Activated CD8-positive, alpha-beta memory T cell treated with anti-CD3 and anti-CD28 coated beads for 1 hour (primary cell): ENCODE data around the gene CD2AP.
"Not testable (repeated sequence)": the region's sequence is repeated elsewhere in the genome, so short reads cannot be mapped to it uniquely, and the experiment has no call there.

Experiments used
- DNase-seq, 2 donors: peaks; one replicate each; pipeline ENCODE4 v3.0.0-alpha.2; 2020; ENCODE audit warnings: low read depth in 1 of 2; ENCODE audit errors: extremely low read depth in 1 of 2

The CD2AP gene

DNA sequence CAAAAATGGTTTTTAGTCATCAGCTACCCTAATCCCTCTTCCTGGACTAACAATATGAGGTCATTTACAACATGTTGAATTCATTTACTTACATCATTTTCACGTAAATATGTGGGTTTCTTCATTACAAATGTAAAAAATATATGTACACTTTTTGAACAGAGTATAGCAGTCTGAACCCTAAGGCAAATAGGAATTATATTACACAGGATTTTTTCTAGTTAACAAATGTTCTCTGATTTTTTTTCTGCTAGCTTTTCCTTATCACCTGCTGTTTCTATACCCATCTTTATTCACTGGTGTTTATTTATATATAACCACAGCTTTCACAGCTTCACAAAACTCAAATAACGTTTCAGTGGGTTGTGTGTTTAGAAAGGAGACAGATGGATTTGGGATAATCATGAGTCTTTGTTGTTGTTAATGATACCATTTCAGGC is 21.0 kb upstream of the CD2AP start:
- DNase-seq: no peak

DNA sequence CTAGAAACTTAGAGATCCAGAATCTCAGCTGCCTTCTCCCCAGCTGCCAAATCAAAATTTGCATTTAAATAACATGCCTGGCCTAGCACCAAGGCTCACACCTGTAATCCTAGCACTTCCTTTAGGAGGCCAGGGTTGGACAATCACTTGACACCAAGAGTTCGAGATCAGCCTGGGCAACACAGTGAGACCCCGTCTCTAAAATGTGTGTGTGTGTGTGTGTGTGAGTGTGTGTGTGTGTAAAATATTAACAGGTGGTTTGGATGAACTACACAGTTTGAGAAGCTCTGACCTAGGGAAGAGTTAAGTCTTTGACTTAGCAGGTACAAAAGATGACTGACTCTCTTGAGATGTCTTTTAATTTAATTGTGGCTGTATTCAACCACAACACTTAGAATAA is 20.2 kb upstream of the CD2AP start:
- no peak for DNase-seq

DNA sequence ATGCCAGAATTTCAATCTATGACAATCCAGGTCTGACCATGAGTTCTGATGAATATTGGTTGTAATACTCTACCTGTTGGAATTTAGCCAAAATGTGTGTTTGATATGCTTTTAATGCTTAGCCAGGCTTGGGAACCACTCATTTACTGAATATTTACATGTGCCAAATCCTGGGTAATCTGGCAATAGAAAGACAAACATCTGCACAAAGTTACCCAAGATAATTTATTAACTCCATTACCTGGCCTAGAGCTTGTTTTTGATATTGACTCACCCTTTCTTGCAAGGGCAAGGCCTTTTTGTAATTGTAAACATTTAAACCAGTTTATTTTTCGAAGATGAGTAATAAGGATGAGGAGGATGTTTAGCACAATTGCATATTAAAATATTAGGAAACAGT is 13.5 kb upstream of the CD2AP start:
- DNase-seq: no peak

DNA sequence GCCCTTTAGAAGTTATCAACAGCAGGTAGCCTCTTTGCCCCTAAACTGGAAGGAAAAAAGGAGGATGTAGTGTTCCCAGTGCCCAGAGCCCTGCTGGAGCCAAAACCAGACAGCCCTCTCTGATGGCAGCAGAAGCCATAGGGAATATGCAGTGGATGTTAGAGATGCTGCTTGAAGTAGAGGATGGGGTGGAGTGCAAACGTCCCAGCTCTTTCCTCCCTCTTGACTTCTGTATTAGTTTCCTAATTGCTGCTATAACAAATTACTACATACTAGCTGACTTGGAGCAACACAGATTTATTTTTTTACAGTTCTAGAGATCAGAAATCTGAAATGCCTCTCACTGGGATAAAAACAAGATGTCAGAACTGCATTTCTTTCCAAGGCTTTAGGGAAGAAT is 12.5 kb upstream of the CD2AP start:
- no peak for DNase-seq

DNA sequence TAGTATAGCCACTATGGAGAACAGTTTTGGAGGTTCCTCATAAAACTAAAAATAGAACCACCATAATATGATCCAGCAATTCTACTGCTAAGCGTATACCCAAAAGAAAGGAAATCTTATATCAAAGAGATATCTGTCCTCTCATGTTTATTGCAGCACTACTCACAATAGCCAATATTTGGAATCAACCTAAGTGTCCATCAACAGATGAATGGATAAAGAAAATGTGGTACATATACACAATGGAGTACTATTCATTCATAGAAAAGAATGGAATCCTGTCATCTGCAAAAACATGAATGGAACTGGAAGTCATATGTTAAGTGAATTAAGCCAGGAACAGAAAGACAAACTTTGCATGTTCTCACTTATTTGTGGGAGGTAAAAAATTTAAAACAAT is 5.7 kb upstream of the CD2AP start:
- DNase-seq: no peak

DNA sequence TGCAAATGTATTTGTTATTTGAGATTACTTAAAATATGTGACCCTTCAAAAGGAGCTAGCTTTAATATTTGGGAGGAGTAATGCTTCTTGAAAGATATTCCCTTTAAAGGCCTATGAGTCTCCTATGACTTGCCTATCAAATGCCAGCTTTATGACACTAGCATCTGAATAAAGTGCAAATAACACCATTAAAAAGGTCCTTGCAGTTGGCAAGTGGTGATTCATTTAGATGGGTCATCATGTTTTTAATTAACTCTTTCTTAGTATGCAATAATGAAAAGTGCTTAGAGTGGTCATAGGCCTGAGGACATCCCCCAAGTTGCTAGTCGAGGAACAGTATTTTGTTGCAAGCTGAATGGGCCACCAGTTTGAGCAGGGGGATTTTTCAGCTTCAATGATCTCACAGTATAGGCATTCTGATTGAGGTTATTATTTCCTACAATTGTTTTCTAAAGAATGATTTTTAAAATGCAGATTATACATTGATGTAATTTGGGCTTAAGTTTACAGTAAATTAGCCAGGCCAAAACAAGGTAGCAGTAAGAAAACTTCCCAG is 3.7 kb upstream of the CD2AP start:
- no peak for DNase-seq

DNA sequence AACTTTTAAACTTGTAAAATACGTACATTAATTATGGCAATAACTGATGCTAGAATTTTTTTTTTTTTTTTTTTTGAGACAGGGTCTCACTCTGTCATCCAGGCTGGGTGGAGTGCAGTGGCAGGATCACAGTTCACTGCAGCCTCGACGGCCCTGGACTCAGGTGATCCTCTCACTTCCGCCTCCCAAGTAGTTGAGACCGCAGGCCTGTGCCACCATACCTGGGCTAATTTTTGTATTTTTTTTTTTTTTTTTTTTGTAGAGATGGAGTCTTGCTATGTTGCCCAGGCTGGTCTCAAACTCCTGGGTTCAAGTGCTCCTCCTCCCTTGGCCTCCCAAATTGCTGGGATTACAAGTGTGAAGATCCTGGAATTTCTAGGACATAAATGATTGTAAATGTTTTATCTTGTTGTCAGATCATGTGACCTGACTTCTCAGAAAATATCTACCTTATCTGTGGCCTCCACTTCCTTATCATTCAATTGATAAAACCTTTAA is 2.2 kb upstream of the CD2AP start:
- no peak for DNase-seq

DNA sequence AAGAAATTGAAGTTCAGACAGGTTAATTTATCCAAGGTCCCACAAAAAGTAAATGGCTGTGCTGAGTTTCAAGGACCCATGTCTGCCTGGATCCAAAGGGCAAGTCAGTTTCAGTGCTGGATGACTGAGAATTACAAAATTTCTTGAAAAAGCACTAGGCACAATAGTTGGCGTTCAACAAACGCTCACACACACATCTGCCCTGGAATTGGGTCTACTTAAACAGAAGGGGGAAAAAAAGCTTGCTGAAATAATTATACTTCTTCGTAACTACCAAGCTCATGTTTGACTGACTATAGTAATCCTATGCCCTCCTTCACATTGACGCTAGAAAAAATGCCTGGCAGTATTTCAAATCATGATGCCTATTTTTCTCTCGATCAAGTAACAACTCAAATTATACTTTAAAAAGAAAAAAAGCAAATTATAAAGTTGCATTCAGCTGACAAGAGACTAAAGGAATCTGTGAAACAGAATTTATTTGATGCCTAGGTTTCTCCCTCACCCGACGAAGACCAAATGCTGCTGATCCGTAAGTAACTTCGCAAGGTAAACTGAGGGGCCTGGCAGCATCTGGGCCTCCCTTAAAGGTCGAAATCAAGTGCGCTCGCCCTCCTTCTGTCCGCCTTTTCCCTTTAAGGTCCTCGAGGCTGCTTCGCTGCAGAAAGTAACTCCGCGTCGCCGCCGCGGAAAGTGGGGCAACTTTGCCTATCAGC is 650 bp upstream of the CD2AP start:
- DNase-seq: no peak

DNA sequence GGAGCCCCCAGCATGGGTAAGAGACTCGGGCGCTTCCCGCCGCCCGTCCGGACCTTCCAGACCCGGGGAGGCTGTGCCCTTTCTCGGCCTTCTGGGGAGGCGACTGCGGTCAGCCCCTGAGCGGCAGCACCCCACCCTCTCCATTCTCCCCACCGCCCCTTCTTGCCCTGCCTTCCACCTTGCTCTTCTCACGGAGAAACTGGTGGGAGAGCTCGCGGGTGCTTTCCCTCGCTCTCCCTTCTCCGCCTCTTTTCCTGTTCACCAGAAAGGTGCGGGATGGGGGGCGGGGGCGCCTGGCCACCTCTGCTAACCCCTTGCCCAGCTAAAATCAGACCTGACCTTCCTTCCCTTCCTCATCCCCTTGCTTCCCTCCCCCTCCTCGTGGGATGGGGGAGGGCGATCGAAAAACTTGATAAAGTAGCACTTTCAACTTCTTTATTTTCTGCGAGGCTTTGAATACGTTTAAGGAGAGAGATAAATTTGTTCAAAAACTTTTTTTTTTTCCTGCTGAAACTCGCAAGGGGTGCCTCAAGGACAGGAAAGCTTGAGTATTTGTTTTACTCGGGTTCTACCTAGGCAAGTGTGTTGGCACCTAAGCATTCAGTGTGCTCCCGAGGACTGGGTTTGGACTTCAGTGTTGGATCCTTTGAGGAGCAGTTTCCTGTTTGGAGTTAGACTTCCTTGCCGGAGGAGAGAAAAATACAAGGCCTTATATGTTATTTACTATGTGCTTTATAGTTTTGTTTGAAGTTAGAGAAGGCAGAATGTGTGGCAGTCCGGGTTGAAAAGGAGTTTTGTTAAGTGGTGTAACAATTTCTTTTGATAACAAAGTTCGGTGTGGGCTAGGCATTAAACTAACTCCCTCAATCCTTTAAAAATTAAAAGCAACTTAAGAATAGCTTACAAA is 897 bp downstream of the CD2AP start:
- DNase-seq: no peak

DNA sequence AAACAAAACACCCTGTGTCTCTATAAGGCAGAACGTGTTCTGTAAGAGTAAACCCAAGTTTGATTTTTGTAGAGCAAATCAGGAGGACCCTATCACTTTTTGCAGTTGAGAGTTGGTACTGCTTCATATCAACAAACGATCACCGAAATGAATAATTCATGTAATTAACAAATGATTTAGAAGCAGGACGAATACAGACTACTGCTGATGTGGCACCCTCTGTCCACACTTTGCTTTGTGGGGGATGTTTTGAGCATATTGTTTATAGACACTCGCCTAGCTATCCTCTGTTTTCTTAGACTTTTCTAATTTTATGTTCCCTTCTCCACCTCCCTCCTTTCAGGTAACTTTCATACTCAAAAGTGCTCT is 1.5 kb downstream of the CD2AP start:
- no peak for DNase-seq

DNA sequence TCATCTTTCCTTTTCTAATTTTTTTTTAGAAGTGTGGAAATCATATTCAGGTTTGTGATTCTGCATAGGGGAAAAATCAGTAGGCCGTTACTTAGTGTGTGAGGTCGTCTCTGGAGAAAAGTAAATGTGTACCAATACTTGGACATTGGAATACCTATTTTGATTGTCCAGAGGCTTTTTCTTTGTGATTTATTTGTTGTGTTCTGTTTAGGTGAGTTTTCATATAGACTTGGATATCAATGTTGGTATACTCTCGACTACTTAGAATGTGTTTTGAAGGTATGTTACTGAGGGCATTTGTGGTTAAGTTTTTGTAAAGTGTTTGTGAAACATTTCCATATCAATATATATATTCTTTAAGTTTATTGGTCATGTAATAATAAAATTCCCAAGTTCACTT is 2.3 kb downstream of the CD2AP start:
- no peak for DNase-seq

DNA sequence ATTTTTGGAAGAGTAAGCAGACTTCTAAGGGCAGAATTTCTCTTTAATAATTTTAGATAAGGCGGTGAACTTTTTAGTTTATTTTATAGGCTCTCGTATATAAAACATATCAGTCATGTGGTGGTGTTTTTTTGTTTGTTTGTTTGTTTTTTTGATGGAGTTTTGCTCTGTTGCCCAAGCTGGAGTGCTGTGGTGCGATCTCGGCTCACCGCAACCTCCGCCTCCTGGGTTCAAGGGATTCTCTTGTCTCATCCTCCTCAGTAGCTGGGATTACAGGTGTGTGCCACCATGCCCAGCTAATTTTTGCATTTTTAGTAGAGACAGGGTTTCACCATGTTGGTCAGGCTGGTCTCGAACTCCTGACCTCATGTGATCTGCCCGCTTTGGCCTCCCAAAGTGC is 3.6 kb downstream of the CD2AP start:
- DNase-seq: not testable (repeated sequence)

DNA sequence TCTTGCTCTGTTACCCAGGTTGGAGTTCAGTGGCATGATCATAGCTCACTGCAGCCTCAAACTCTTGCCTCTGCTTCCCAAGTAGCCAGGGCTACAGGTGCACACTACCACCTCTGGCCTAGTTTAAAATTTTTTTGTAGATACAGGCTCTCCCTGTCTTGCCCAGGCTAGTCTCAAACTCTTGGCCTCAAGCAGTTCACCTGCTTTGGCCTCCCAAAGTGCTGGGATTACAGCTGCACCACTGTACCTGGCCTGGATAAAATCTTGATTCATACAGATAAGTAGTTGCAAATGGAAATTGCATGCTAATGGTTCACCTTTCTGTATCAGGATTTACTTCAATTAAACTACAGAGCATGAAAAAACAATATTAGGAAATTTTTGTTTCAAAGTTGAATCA is 4.2 kb downstream of the CD2AP start:
- no peak for DNase-seq

DNA sequence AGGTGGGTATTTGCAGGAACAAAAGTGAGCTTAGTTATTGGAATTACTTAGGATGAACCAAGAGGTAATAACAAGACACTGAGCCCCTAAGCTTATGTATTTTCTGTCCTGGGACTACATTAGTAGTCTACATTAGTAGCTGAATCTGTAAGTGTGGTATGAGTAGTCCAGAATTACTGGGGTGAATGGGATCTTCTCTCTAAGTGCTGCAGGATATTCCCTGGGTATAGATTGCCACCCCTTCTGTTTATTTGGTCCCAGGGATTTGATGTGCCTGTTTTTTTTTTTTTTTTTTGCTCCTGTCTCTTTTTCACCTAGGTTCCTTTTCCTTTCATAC is 5.9 kb downstream of the CD2AP start:
- DNase-seq: no peak

DNA sequence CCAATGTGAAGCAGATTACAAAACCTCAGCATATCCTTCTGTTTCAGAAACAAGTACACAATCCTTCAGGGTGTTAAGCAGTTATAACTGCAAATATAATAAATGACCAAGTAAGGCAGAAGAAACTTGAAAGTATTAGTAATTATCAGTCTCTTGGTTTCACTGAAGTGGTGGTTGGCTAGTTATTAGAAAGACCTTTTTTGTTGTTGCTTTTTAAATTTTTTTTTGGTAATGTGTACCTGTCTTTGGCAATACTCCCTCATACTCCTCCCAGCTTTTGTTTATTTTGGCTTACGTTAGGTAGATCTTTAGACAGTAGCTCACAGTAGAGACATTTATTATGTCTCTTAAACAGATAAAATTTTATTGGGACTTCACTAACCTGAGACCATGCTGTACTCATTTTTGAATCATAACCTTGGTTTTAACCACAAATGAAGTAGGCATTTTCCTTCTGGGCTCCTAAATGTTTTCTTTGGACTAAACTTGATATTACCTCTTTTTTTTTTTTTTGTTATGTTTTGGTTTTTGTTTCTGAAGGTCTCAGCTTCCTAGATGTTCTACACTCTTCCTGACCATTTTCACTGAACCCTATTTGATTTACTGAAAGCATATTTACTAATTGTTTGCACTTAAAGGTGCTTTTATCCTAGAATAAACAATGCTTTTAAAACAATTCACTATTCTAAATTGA is 6.4 kb downstream of the CD2AP start:
- DNase-seq: no peak

DNA sequence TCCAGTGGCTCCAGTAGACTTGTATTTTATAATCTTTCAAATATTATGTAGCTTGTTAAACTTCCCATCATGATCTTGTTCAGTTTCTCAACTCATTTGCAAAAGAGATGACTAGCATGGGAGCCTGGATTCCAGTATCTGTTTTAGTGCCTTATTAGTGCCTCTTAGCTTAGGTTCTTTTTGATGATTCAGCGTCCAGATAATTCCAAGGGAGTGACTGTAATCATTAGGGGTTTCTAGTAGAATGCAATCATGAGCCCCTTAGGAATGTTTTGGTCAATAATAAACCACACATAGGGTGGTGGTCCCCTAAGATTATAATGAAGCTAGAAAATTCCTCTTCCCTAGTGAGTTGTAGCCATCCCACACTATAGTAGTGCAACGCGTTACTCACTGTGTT is 7.0 kb downstream of the CD2AP start:
- no peak for DNase-seq

DNA sequence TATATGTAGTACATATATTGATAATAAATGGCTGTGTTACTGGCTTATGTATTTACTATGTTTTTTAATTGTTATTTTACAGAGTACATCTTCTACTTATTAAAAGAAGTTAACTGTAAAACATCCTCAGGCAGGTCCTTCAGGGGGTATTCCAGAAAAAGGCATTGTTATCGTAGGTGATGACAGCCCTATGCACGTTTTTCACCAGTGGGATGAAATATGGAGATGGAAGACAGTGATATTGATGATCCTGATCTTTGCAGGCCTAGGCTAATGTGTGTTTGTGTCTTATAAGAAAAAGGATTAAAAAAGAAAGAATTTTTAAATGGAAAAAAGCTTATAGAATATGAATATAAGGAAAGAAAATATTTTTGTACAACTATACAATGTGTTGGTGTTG is 7.5 kb downstream of the CD2AP start:
- DNase-seq: no peak

DNA sequence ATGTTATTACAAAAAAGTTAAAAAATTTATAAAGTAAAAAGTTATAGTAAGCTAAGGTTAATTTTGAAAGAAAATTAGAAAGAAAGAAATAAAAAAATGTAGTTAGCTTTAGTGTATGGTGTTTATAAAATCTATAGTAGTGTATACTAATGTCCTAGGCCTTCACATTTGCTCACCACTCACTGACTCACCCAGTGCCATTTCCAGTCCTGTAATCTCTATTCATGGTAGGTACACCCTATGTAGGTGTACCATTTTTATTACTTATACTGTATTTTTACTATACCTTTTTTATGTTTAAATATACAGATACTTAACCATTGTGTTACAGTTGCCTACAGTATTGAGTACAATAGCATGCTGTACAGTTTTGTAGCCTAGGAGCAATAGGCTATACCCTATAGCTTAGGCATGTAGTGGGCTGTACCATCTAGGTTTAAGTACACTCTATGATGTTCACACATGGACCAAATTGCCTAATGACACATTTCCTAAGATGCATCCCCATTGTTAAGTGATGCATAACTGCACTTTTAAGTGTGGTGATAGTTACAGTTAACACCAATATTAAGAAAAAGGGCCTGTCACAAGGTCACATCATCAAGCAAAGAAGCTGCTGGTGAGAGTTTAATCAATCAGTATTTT is 8.0 kb downstream of the CD2AP start:
- no peak for DNase-seq

DNA sequence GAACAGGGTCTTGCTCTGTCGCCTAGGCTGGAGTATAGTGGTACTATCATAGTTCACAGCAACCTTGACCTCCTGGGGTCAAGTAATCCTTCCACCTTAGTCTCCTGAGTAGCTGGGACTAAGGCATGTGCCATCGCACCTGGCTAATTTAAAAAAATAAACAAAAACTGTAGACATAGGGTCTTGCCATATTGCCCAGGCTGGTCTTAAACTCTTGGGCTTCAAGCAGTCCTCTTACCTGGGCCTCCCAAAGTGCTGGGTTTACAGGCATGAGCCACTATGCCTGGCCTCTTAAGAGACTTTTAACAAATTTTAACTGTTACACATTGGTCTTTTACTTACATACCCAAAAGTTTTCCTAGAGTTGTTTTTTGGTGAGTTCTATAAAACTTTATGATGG is 12.4 kb downstream of the CD2AP start:
- no peak for DNase-seq

DNA sequence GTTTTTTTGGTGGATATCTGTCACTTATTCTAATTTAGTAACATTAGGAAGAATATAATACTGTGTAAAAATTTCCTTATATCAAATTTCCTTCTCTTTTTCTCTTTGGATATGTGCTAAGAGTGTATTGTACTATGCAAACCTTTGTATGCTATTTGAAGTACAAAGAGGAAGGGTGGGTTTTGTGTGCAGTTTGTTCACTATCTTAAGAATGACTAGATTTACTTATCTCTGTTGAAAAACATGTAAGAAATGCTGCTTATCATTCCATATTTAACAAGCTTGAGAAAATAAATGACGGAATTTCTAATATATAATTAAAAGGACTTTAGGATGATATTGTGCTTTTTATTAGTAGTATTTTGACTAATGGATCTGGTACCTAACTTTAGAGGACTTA is 13.1 kb downstream of the CD2AP start:
- DNase-seq: no peak

DNA sequence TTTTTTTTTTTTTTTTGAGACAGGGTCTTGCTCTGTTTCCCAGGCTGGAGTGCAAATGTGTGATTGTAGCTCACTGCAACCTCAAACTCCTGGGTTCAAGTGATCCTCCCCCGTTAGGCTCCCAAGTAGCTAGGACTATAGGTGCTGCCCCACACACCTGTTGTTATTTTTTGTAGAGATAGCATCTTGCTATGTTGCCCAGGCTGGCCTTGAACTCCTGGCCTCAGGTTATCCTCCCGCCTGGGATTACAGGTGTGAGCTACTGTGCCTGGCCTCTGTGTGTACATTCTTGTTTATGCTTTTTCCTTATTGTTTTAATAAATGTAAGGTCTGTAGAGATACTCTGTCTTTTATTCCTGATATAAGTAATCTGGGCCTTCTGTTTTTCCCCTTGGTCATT is 14.8 kb downstream of the CD2AP start:
- no peak for DNase-seq
